ENCODE data around the gene NISCH. TPM values are rescaled to one million over a fixed set of nuclear protein-coding genes. Genes with fewer than 3 reads are reported as not detected.

Gene NISCH
- total RNA-seq, 1 experiment from 2014 or later, result 72.8 TPM

DNA sequence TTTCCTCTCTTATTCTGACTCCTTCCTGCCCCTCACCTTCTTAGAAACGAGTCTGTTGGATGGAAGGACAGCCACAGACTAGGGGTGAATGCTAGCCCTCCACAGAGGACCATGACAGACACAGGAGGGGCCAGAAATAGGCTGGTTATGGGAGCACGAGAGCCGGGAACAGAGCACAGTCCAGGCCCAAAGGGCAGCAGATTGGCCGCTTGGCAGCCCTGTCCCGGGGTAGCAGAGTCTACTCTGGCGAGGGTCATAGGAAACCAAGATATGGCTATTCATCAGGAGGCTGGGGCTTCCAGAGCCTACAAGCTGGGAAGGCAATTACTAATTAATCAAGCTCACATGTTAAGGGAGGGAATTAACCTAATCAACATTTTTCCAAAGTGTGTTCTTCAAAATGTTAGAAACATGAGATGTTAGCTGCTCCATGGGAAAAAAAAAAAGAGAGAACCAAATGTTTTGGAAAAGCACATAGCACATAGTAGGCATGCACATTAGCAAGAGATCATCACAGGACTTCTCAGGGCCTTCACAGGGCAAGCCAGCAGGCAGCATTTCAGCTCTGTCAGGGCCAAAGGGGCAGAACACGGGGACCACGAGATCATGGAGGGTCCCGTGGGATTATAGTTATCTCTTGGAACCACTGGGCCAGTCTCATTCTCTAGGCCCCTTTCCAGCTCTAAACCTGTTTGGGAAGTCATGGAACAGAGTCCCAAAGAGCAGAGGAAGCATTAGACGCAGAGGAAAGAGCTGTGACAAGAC lies 23.8 kb upstream of the NISCH start:
- H2AFZ ChIP-seq (ENCODE audit: low read depth, low read length, poor library complexity, severe bottlenecking), result no peak overlapping the region
- H3K4me3 ChIP-seq (replicated peaks in 1 of 2; ENCODE audit: low read depth in 1 of 2, low read length in 2 of 2), result no peak overlapping the region
- intact Hi-C loops (cut with micrococcal nuclease), result no loop called here
- H3K27ac ChIP-seq (ENCODE audit: low read depth, low read length), result no peak overlapping the region
- H3K4me2 ChIP-seq (ENCODE audit: low read length), result no peak overlapping the region
- H3K9ac ChIP-seq (ENCODE audit: low read length), result no peak overlapping the region
- TF ChIP-seq POLR2A (IDR thresholded peaks at IDR 0.05; ENCODE audit: borderline replicate concordance, extremely low read depth, insufficient read depth, insufficient read length) (no peak), JUND (IDR thresholded peaks at IDR 0.05) (no peak), EZH2 (IDR thresholded peaks at IDR 0.05) (no peak), ZNF274 (IDR thresholded peaks at IDR 0.05; ENCODE audit: low read depth, low read length) (no peak), FOSL1 (IDR thresholded peaks at IDR 0.05; ENCODE audit: low read depth) (no peak), RAD21 (IDR thresholded peaks at IDR 0.05; ENCODE audit: low read depth) (no peak), ZFX (IDR thresholded peaks at IDR 0.05) (no peak), TCF7L2 (IDR thresholded peaks at IDR 0.05; ENCODE audit: borderline replicate concordance, extremely low read depth, insufficient read depth, insufficient read length) (no peak), EZH2phosphoT487 (IDR thresholded peaks at IDR 0.05; ENCODE audit: borderline replicate concordance) (no peak)
- TF ChIP-seq, protein P1, sequence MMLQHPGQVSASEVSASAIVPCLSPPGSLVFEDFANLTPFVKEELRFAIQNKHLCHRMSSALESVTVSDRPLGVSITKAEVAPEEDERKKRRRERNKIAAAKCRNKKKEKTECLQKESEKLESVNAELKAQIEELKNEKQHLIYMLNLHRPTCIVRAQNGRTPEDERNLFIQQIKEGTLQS (IDR thresholded peaks at IDR 0.05), result no peak
- TF ChIP-seq, protein P2, sequence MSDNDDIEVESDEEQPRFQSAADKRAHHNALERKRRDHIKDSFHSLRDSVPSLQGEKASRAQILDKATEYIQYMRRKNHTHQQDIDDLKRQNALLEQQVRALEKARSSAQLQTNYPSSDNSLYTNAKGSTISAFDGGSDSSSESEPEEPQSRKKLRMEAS (IDR thresholded peaks at IDR 0.05), result no peak
- H3K9me2 ChIP-seq (ENCODE audit: insufficient read depth), result no peaks in the 10 kb centered on the region
- H3K27me3 ChIP-seq (ENCODE audit: insufficient read depth, low read length), result no peaks in the 10 kb centered on the region
- H3K79me2 ChIP-seq (ENCODE audit: insufficient read depth, low read length), result no peaks in the 10 kb centered on the region
- CTCF ChIA-PET, result interaction anchor here (1.5 kb wide), 1 partner anchor 15 kb away, joined by 4 read pairs; no protein-coding TSS in a partner anchor
- RAD21 ChIA-PET (ENCODE audit: low non-redundant PET in 1 of 2, low total read pairs in 2 of 2, uncharacterized antibody in 2 of 2, unreplicated experiment in 2 of 2), result no interaction called here
- no peaks in the 10 kb centered on the region for H4K20me1 ChIP-seq (ENCODE audit: insufficient read depth)
- H3K36me3 ChIP-seq (ENCODE audit: control insufficient read depth in 1 of 2, insufficient read depth in 2 of 2, low read length in 2 of 2), result no peaks in the 10 kb centered on the region
- ATAC-seq (no peak), DNase-seq (ENCODE audit: low read depth, low spot score) (no peak)
- H3K9me3 ChIP-seq (ENCODE audit: control insufficient read depth in 1 of 2, insufficient read depth in 1 of 2, low read depth in 1 of 2, low read length in 2 of 2), result no peaks in the 10 kb centered on the region
- BruUV-seq (replicated peaks), result no TSS peak
- POLR2A ChIA-PET, result no interaction called here
- H3K4me1 ChIP-seq (ENCODE audit: control insufficient read depth in 1 of 2, insufficient read depth in 2 of 2, low read length in 2 of 2), result no peaks in the 10 kb centered on the region

Measured in HCT116 (cell line).